Mesenchymal stem cell (in vitro differentiated cells and primary cell): ENCODE results near the gene DCUN1D3.
A peak's percentile ranks its signal among the peaks of the same experiment; 100 is the strongest.

Source experiments
- DNase-seq: peaks from one replicate; pipeline ENCODE4 v3.0.0-alpha.2; 2013
- H2AFZ ChIP-seq: one replicate; pipeline ENCODE4 v1.6.1; 2013; ENCODE audit warnings: low read depth, mild to moderate bottlenecking, control low read depth, inconsistent platforms, low read length, moderate library complexity
- H2AK5ac ChIP-seq: 2 replicates; pipeline ENCODE4 v1.6.1; 2013; ENCODE audit warnings: low read length, moderate library complexity, mild to moderate bottlenecking, inconsistent platforms; ENCODE audit not compliant: severe bottlenecking
- H2BK120ac ChIP-seq: one replicate; pipeline ENCODE4 v1.6.1; 2013; ENCODE audit warnings: low read depth, mild to moderate bottlenecking, inconsistent platforms, low read length, moderate library complexity
- H2BK12ac ChIP-seq, 2 experiments: one replicate each; pipeline ENCODE4 v1.6.1; 2013; ENCODE audit warnings: inconsistent platforms in 2 of 2, low read length in 2 of 2, mild to moderate bottlenecking in 2 of 2, moderate library complexity in 2 of 2, control low read depth in 1 of 2
- H2BK15ac ChIP-seq: one replicate; pipeline ENCODE4 v1.6.1; 2013; ENCODE audit warnings: mild to moderate bottlenecking, low read depth, inconsistent platforms; ENCODE audit not compliant: poor library complexity, severe bottlenecking
- H2BK5ac ChIP-seq: 2 replicates; pipeline ENCODE4 v1.6.1; 2013; ENCODE audit warnings: low read depth, mild to moderate bottlenecking, low read length, control low read depth, inconsistent platforms; ENCODE audit not compliant: poor library complexity, severe bottlenecking
- H3K14ac ChIP-seq, 2 experiments: one replicate each; pipeline ENCODE4 v1.6.1; 2013; ENCODE audit warnings: inconsistent platforms in 2 of 2, low read length in 2 of 2, control low read depth in 1 of 2, mild to moderate bottlenecking in 1 of 2, moderate library complexity in 1 of 2
- H3K18ac ChIP-seq, 2 experiments: one replicate each; pipeline ENCODE4 v1.6.1; 2013; ENCODE audit warnings: inconsistent platforms in 2 of 2, low read length in 2 of 2, control low read depth in 1 of 2, low read depth in 1 of 2, mild to moderate bottlenecking in 1 of 2
- H3K23ac ChIP-seq, 2 experiments: one replicate each; pipeline ENCODE4 v1.6.1; 2013; ENCODE audit warnings: inconsistent platforms in 2 of 2, low read length in 2 of 2, mild to moderate bottlenecking in 2 of 2, moderate library complexity in 2 of 2, control low read depth in 1 of 2
- H3K27ac ChIP-seq: 2 replicates; pipeline ENCODE4 v1.5.1; 2013; ENCODE audit warnings: mild to moderate bottlenecking, moderate library complexity, low read length, control low read depth, inconsistent platforms; ENCODE audit not compliant: poor library complexity, severe bottlenecking
- H3K27me3 ChIP-seq, 2 experiments: 2 replicates each; pipeline versions ENCODE4 v1.6.1 to v1.7.0; 2013; ENCODE audit warnings: low read length in 2 of 2, mild to moderate bottlenecking in 2 of 2, moderate library complexity in 2 of 2, control low read depth in 1 of 2, inconsistent platforms in 1 of 2; ENCODE audit not compliant: control insufficient read depth in 1 of 2, insufficient read depth in 1 of 2
- H3K36me3 ChIP-seq, 2 experiments: 2 replicates each; pipeline versions ENCODE4 v1.6.1 to v1.7.0; 2013; ENCODE audit warnings: low read length in 2 of 2, control low read depth in 1 of 2, inconsistent platforms in 1 of 2, low read depth in 1 of 2, mild to moderate bottlenecking in 1 of 2; ENCODE audit not compliant: insufficient read depth in 2 of 2, control insufficient read depth in 1 of 2
- H3K4ac ChIP-seq, 2 experiments: one replicate each; pipeline ENCODE4 v1.6.1; 2013; ENCODE audit warnings: inconsistent platforms in 2 of 2, low read length in 2 of 2, mild to moderate bottlenecking in 2 of 2, moderate library complexity in 2 of 2, control low read depth in 1 of 2, low read depth in 1 of 2
- H3K4me1 ChIP-seq: 2 replicates; pipeline ENCODE4 v1.6.1; 2013; ENCODE audit warnings: low read depth, low read length, control low read depth; ENCODE audit not compliant: control insufficient read depth, insufficient read depth
- H3K4me2 ChIP-seq: 2 replicates; pipeline ENCODE4 v1.6.1; 2013; ENCODE audit warnings: low read length, mild to moderate bottlenecking, inconsistent platforms; ENCODE audit not compliant: poor library complexity, severe bottlenecking
- H3K4me3 ChIP-seq, 2 experiments: 2 replicates each; pipeline versions ENCODE4 v1.5.1 to v1.7.0; 2013; ENCODE audit warnings: low read length in 2 of 2, mild to moderate bottlenecking in 2 of 2, control low read depth in 1 of 2, low read depth in 1 of 2; ENCODE audit not compliant: insufficient read depth in 1 of 2
- H3K79me1 ChIP-seq: replicated peaks from 2 replicates; pipeline ENCODE4 v1.6.1; 2013; ENCODE audit warnings: mild to moderate bottlenecking, control low read depth, low read length, inconsistent platforms; ENCODE audit not compliant: poor library complexity, severe bottlenecking
- H3K9ac ChIP-seq: 2 replicates; pipeline ENCODE4 v1.7.0; 2013; ENCODE audit warnings: mild to moderate bottlenecking, low read length, moderate library complexity
- H3K9me3 ChIP-seq: 2 replicates; pipeline ENCODE4 v1.7.0; 2013; ENCODE audit warnings: mild to moderate bottlenecking, low read length; ENCODE audit not compliant: control insufficient read depth
- H4K8ac ChIP-seq: one replicate; pipeline ENCODE4 v1.6.1; 2013; ENCODE audit warnings: inconsistent platforms, mild to moderate bottlenecking, low read length, moderate library complexity
- H4K91ac ChIP-seq: one replicate; pipeline ENCODE4 v1.6.1; 2013; ENCODE audit warnings: mild to moderate bottlenecking, low read length, inconsistent platforms
- WGBS: methylation state at CpG from one replicate; pipeline ENCODE4 v1.1.7; 2013; ENCODE audit warnings: mixed read lengths; 5-methylcytosine and 5-hydroxymethylcytosine counted together

DCUN1D3 gene

GRCh38 chr16:20875355-20875650 is 24.9 kb downstream of the DCUN1D3 start:
- no peaks in the 10 kb centered on the region for H3K27me3 ChIP-seq
- H3K9me3 ChIP-seq = no peaks in the 10 kb centered on the region
- H2AFZ ChIP-seq = no peak overlapping the region
- peaks cover 3% of the 10 kb centered on the region for H3K79me1 ChIP-seq
- no peak overlapping the region for H4K91ac ChIP-seq
- no peak overlapping the region for H3K4me3 ChIP-seq
- no peak overlapping the region for H2BK5ac ChIP-seq
- no peak for DNase-seq
- H3K27ac ChIP-seq = no peak overlapping the region
- H2BK120ac ChIP-seq = no peak overlapping the region
- H3K14ac ChIP-seq = no peak overlapping the region
- H4K8ac ChIP-seq = no peak overlapping the region
- H3K4ac ChIP-seq = no peak overlapping the region
- no peak overlapping the region for H2AK5ac ChIP-seq
- WGBS = no CpG with 5 or more reads among the region's 1 CpG
- H2BK12ac ChIP-seq = no peak overlapping the region
- peaks cover 9% of the 10 kb centered on the region for H3K4me1 ChIP-seq
- no peak overlapping the region for H3K23ac ChIP-seq
- H2BK15ac ChIP-seq = no peak overlapping the region
- H3K36me3 ChIP-seq = peaks cover 0 to 18% of the 10 kb centered on the region in 2 experiments
- no peak overlapping the region for H3K4me2 ChIP-seq
- H3K9ac ChIP-seq = no peak overlapping the region
- no peak overlapping the region for H3K18ac ChIP-seq

GRCh38 chr16:20874088-20874581 is 26.0 kb downstream of the DCUN1D3 start:
- Histone ChIP-seq H3K4me2 (no peak overlapping the region), H3K4me1 (peaks cover 6% of the 10 kb centered on the region), H3K36me3 (peaks cover 0 to 18% of the 10 kb centered on the region in 2 experiments), H3K27me3 (no peaks in the 10 kb centered on the region), H3K23ac (no peak overlapping the region), H2AFZ (no peak overlapping the region), H3K14ac (no peak overlapping the region), H2BK12ac (no peak overlapping the region), H2BK5ac (no peak overlapping the region), H2BK15ac (no peak overlapping the region), H3K9me3 (no peaks in the 10 kb centered on the region), H4K8ac (no peak overlapping the region), H3K18ac (no peak overlapping the region), H3K79me1 (peaks cover 7% of the 10 kb centered on the region), H3K4ac (no peak overlapping the region), H2BK120ac (no peak overlapping the region), H3K9ac (no peak overlapping the region), H2AK5ac (no peak overlapping the region), H3K27ac (no peak overlapping the region), H4K91ac (no peak overlapping the region), H3K4me3 (no peak overlapping the region)
- 84% methylated on average over 3 of the region's 4 CpGs for WGBS
- no peak for DNase-seq

GRCh38 chr16:20873331-20873730 is 26.8 kb downstream of the DCUN1D3 start:
- Histone ChIP-seq H3K14ac (no peak overlapping the region), H2AFZ (no peak overlapping the region), H3K9me3 (no peaks in the 10 kb centered on the region), H3K9ac (no peak overlapping the region), H3K27ac (no peak overlapping the region), H2BK120ac (no peak overlapping the region), H3K4me3 (no peak overlapping the region), H2AK5ac (peak overlapping the region; percentile 34), H3K4ac (no peak overlapping the region), H3K79me1 (peaks cover 7% of the 10 kb centered on the region), H3K36me3 (peaks cover 0 to 16% of the 10 kb centered on the region in 2 experiments), H2BK5ac (no peak overlapping the region), H2BK15ac (no peak overlapping the region), H3K18ac (no peak overlapping the region), H4K8ac (no peak overlapping the region), H3K27me3 (no peaks in the 10 kb centered on the region), H4K91ac (no peak overlapping the region), H2BK12ac (no peak overlapping the region), H3K23ac (no peak overlapping the region), H3K4me2 (no peak overlapping the region), H3K4me1 (peaks cover 10% of the 10 kb centered on the region)
- WGBS = 78% methylated on average over 3 of the region's 3 CpGs
- no peak for DNase-seq

- Histone ChIP-seq H3K4me2 (no peak overlapping the region), H3K23ac (no peak overlapping the region), H2BK5ac (no peak overlapping the region), H3K4ac (no peak overlapping the region), H2BK12ac (no peak overlapping the region), H3K36me3 (peaks cover 2 to 13% of the 10 kb centered on the region in 2 experiments), H2AFZ (no peak overlapping the region), H2BK120ac (no peak overlapping the region), H3K18ac (no peak overlapping the region), H3K9me3 (no peaks in the 10 kb centered on the region), H3K4me3 (no peak overlapping the region), H4K91ac (no peak overlapping the region), H2AK5ac (no peak overlapping the region), H3K4me1 (peaks cover 10% of the 10 kb centered on the region), H3K9ac (no peak overlapping the region), H2BK15ac (no peak overlapping the region), H4K8ac (no peak overlapping the region), H3K79me1 (peaks cover 14% of the 10 kb centered on the region), H3K14ac (no peak overlapping the region), H3K27me3 (no peaks in the 10 kb centered on the region), H3K27ac (no peak overlapping the region)
- WGBS = 73% methylated on average over 9 of the region's 9 CpGs
- DNase-seq = no peak
These were observed 28.0 kb downstream of the DCUN1D3 start for GRCh38 chr16:20871941-20872815.
